ENCODE measurements around the gene MTR.

MTR gene

GRCh38 chr1:236800002-236800620 lies 5.0 kb downstream of the MTR start:
- DNase-seq (ENCODE audit: extremely low read depth, low read depth): no peak
- TF ChIP-seq CTCF (IDR thresholded peaks at IDR 0.05; ENCODE audit: low read depth, low read length): no peak

DNA sequence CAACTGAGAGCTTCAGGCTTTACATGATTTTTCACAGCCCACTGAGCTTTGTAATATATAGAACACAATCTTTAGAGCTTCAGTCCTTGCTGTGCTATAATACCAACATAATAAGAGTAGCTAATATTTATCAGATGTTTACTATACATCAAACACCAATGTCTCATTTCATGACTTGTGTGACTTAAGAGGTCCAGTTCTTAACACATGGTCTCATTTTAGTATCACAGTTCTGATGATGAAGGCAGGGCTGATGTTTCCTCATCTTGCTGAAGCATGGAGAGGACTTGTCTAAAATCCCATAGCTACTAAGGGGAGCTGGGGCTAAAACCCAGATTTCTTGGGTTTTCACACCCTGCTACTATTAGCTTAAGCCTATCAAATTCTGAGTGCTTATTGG lies 5.5 kb downstream of the MTR start:
- no peak for TF ChIP-seq CTCF (IDR thresholded peaks at IDR 0.05; ENCODE audit: low read depth, low read length)
- no peak for DNase-seq (ENCODE audit: extremely low read depth, low read depth)

- TF ChIP-seq CTCF (IDR thresholded peaks at IDR 0.05; ENCODE audit: low read depth, low read length): no peak
These were observed 7.2 kb downstream of the MTR start for GRCh38 chr1:236802264-236802663.

GRCh38 chr1:236806634-236807033 lies 11.5 kb downstream of the MTR start:
- TF ChIP-seq CTCF (IDR thresholded peaks at IDR 0.05; ENCODE audit: low read depth, low read length): no peak
- no peak for DNase-seq (ENCODE audit: extremely low read depth, low read depth)

More at GRCh38 chr1:236802264-236802663, 7.2 kb downstream of the MTR start:
- DNase-seq (ENCODE audit: extremely low read depth, low read depth): no peak

GRCh38 chr1:236808005-236808404 lies 12.9 kb downstream of the MTR start:
- TF ChIP-seq CTCF (IDR thresholded peaks at IDR 0.05; ENCODE audit: low read depth, low read length): no peak

GRCh38 chr1:236808564-236809130 lies 13.6 kb downstream of the MTR start:
- no peak for DNase-seq (ENCODE audit: extremely low read depth, low read depth)

More at GRCh38 chr1:236808005-236808404, 12.9 kb downstream of the MTR start:
- DNase-seq (ENCODE audit: extremely low read depth, low read depth): no peak

More at GRCh38 chr1:236808564-236809130, 13.6 kb downstream of the MTR start:
- TF ChIP-seq CTCF (IDR thresholded peaks at IDR 0.05; ENCODE audit: low read depth, low read length): no peak
